Gastroesophageal sphincter (tissue), 3 donors: ENCODE data around the gene KBTBD8.

ENCODE experiments used
- EP300 ChIP-seq: sonication (generic); formaldehyde crosslinking; IDR thresholded peaks from one replicate; pipeline ENCODE4 v1.6.1; 2017; ENCODE audit warnings: antibody characterized with exemption, mild to moderate bottlenecking
- POLR2A ChIP-seq, 2 donors: fragments of 450-650 bp; IDR thresholded peaks; one replicate each; pipeline ENCODE4 v1.6.1; 2017; ENCODE audit warnings: antibody characterized with exemption in 2 of 2, mild to moderate bottlenecking in 2 of 2, moderate library complexity in 1 of 2
- POLR2AphosphoS5 ChIP-seq: sonication (generic); formaldehyde crosslinking; IDR thresholded peaks from one replicate; pipeline ENCODE4 v1.6.1; 2017; ENCODE audit warnings: antibody characterized with exemption
- TF ChIP-seq, protein P1 (sequence below), 4 experiments: fragments of 200-600 bp in 2 of 4; fragments of 450-650 bp in 2 of 4; sonication (generic) in 1 of 4; IDR thresholded peaks; one replicate each; pipeline ENCODE4 v1.5.1; 2017 to 2019; ENCODE audit warnings: antibody characterized with exemption in 4 of 4, mild to moderate bottlenecking in 2 of 4, moderate library complexity in 2 of 4

DNA sequence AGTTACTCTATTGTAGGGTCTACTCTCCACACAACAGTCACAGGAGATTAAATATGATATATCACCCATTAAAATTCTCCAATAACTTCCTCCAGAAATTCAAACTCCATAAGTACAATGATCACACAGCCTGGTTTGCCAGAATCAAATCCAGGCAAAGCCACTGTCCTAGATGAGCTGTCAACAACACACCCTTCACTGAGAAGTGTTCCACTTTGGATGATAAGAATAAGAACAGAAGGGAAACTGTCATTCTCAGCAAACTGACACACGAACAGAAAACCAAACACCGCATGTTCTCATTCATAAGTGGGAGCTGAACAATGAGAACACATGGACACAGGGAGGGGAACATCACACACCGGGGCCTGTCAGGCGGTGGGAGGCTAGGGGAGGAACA is 41.4 kb upstream of the KBTBD8 start:
- no peak for TF ChIP-seq POLR2A (IDR thresholded peaks at IDR 0.05)
- TF ChIP-seq, protein P1, sequence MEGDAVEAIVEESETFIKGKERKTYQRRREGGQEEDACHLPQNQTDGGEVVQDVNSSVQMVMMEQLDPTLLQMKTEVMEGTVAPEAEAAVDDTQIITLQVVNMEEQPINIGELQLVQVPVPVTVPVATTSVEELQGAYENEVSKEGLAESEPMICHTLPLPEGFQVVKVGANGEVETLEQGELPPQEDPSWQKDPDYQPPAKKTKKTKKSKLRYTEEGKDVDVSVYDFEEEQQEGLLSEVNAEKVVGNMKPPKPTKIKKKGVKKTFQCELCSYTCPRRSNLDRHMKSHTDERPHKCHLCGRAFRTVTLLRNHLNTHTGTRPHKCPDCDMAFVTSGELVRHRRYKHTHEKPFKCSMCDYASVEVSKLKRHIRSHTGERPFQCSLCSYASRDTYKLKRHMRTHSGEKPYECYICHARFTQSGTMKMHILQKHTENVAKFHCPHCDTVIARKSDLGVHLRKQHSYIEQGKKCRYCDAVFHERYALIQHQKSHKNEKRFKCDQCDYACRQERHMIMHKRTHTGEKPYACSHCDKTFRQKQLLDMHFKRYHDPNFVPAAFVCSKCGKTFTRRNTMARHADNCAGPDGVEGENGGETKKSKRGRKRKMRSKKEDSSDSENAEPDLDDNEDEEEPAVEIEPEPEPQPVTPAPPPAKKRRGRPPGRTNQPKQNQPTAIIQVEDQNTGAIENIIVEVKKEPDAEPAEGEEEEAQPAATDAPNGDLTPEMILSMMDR (IDR thresholded peaks at IDR 0.05): no peak
- no peak for TF ChIP-seq POLR2AphosphoS5
- TF ChIP-seq EP300: no peak
